Activated T-cell treated with anti-CD3 and anti-CD28 coated beads for 4 hours (primary cell): ENCODE measurements around the gene VTN.
"Not testable (repeated sequence)": the region's sequence is repeated elsewhere in the genome, so short reads cannot be mapped to it uniquely, and the experiment has no call there.

Experiments used
- DNase-seq: peaks from one replicate; pipeline ENCODE4 v3.0.0-alpha.2; 2020

Gene VTN

GRCh38 chr17:28339431-28339830, 30.7 kb downstream of the VTN start:
- no peak for DNase-seq

- not testable (repeated sequence) for DNase-seq
Observed at GRCh38 chr17:28338769-28339212, 31.3 kb downstream of the VTN start.

DNA sequence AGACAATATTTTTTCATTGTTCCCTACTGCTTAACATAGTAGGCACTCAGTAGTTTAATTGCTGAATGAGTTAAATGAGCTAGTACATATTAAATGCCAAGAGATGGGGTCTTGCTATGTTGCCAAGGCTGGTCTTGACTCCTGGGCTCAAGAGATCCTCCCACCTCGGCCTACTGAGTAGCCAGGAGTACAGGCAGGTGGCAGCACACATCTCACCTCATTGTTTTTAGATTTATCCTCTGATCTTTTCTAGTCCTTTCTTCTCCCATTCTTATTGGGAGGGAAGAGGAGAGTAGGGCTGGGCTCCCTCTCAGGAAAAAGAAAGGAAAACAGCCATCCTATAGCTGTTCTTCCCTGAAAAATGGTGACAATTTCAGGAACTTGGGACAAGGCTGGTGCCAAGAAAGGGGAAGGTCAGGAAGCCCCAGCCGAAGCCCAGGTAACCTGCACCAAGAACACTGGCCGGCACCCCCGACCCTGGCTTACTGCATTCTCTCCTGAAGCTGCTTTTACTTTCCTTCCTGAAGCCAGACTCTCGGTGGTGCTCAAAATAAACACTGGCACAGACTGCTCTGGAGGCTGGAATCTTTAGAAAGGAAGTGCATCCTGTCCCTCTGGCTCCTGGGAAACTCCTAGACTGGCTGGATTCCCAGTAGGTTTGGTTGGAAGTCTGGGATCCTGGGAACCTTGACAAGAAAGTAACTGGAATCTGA, 31.9 kb downstream of the VTN start:
- no peak for DNase-seq

GRCh38 chr17:28335959-28336871, 33.9 kb downstream of the VTN start:
- DNase-seq = no peak

DNA sequence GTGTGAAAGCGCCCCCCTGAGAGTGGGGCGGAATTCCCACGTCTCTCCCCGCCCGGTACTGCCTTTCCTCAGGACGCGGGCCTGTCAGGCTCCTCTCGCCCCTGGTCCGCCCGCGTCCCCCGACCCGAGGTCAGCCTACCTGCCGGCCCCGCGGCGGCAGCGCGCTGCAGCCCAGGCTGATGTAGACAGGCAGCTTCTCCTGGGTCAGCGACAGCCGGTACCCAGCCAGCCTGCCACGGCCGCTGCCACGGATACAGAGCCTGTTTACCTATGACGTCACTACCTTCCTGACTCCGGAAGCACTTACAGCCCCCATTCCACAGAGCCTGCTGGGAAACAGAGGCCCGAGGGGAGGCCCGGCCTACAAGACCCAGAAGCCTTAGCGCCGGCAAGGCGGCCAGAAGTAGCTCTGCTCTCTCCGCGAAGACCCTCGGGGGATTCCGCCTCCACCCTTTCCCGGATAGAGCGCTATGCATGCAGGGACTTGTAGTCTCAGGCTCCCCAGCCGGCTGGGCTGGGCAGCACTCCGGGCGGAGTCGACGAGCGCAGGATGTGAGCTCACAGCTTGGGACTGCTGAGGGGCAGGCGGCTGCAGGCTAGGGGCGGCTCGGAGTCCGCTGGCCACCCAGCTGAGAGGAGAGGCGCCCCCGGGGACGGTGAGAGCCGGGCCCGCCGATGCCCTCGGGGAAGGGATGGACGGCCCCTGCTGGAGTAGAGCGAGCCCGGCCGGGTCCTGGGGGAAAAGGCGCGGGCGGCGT, 34.7 kb downstream of the VTN start, which contains the start of the genes IFT20 and TNFAIP1:
Gene IFT20 (minus strand): TSS at position 272 of the 758 bp plus-strand sequence. CDS start 3,487 bp downstream, outside the sequence.
Gene TNFAIP1 (plus strand): TSS at position 561 of the 758 bp plus-strand sequence. CDS start 3,761 bp downstream, outside the sequence.
- DNase-seq = peak; percentile 94

- no peak for DNase-seq
Observed at GRCh38 chr17:28334666-28335200, 35.4 kb downstream of the VTN start.

DNA sequence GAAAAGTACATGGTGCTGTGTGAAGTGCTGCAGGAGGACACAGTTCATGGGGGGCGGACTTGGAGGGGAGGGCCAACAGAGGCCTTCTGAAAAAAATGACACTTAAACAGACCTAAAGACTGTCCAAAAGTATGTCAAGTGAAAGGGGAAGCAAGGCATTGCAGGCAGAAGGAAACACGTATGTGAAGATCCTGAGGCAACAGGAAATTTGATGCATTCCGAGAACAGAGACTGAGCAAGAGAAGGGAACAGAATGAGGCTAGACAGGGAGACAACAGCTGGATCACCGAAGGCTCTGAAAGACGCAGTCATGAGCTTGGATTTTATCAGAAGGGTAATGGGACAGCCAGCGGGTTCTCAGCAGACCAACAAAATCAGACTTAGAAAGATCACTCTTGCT, 35.9 kb downstream of the VTN start:
- no peak for DNase-seq

- no peak for DNase-seq
Observed at GRCh38 chr17:28333083-28333746, 36.9 kb downstream of the VTN start.

- no peak for DNase-seq
Observed at GRCh38 chr17:28331891-28332420, 38.2 kb downstream of the VTN start.

GRCh38 chr17:28330671-28331070, 39.4 kb downstream of the VTN start:
- DNase-seq = no peak

GRCh38 chr17:28328325-28328724, 41.8 kb downstream of the VTN start:
- DNase-seq = no peak

- DNase-seq = no peak
Observed at GRCh38 chr17:28327709-28328108, 42.4 kb downstream of the VTN start.

GRCh38 chr17:28327031-28327607, 43.0 kb downstream of the VTN start:
- DNase-seq = no peak

- no peak for DNase-seq
Observed at GRCh38 chr17:28326114-28326513, 44.0 kb downstream of the VTN start.

- no peak for DNase-seq
Observed at GRCh38 chr17:28325211-28325610, 44.9 kb downstream of the VTN start.

GRCh38 chr17:28324781-28325180, 45.3 kb downstream of the VTN start:
- no peak for DNase-seq

DNA sequence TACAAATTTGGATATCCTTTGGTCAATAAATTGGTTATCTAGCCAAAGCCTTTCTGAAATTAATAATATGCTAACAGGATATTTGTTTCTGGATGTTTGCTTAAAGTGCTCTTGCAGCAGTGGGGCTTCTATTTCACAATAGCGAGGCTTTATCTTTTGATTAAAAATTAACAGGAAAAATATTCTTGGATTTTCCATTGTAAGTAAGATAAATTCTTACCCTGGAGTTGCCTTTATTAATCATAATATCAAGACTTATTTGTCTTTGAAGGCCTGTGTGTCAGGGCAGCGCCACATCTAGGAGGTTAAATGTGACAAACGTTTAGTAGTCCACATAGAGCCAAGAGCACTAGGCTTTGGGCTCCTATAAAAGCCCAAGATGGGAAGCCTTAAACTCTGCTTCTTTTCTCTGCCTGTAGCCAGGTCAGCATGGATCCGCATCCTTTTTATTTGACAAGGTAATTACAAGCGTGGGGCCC, 45.8 kb downstream of the VTN start:
- DNase-seq = no peak

DNA sequence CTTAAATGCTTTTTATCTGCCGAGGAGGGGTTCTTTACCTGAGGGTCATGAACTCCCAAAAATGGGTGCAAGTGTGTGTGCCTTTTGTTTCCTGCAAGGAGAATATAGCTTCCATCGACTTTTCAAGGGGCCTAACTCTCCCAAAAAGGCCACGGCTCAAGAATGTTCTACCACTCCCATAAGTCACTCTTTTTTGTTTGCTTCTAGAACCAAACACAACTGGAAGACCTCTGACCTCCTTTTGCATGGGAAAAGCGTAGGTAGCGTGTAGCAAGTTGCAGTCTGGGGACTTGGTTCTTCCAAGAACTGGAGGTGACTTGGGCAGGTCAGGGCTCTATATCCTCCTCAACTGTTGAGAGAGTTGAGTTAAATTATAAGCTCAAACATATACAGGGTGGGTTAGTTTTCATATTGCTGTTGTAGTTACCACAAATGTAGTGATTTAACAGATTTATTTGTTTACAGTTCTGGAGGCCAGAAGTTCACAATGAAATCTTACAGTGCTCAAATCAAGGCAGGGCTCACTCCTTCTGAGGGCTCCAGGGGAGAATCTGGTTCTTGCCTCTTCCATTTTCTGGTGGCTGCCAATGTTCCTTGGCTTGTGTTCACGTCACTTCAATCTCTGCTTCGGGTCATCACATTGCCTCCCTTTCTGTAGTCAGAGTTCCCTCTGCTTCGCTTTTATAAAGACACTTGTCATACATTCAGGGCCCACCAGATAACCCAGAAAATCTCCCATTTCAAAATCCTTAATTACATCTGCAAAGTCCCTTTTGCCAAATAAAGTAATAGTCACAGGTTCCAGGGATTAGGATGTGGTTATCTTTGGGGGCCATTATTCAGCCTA, 49.7 kb downstream of the VTN start:
- no peak for DNase-seq

DNA sequence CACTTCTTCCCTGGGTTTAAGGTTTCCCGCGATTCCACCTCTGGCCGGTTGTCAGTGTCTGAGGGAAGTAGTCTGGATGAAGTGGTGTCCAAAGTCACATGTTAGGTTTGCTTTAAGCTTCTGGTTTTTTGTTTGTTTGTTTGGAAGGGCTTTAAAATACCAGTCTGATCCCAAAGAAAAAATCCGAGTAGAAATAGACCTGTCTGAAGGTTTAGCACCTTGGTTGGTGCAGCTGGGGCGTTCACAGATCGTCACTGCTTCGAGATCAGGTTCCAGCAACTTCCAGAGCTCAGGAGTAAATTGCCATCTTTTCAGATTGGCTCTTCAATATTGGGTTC, 50.5 kb downstream of the VTN start:
- DNase-seq = no peak
